ENCODE measurements around the gene RBPMS2.

Gene RBPMS2

DNA sequence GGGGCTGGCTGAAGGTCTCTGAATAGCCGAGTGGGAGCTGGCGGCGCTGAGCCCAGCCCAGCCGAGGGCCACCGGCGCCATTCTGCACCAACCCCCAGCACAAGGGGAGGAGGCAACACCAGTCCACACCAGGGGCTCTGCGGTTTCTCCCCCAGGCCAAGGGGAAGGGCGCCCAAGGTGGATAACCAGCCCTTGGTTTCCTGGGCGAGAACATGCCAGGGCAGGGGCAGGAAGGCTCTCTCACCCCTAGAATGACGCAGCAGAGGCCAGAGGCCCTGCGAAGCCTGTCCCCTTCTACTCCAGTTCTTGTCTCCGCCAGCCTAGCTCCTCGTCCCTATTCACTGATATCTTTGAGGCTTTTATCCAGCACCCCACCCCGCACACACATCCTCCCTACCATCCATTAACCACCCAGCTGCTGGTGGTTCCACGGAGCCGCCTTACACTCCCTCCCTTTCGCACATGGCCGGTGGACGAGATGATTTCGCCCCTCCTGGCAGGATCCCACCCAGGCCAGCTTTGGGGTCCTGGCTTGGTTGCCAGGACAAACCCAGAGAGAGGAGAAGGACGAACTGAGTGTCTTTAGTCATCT, 1.3 kb downstream of the RBPMS2 start:
- Histone ChIP-seq H3K4me3 (peak overlapping the region; percentile 87), H3K27ac (peak overlapping the region; percentile 70 to 91)
- DNase-seq (ENCODE audit: low spot score), result no peak
- TF ChIP-seq, protein P1, sequence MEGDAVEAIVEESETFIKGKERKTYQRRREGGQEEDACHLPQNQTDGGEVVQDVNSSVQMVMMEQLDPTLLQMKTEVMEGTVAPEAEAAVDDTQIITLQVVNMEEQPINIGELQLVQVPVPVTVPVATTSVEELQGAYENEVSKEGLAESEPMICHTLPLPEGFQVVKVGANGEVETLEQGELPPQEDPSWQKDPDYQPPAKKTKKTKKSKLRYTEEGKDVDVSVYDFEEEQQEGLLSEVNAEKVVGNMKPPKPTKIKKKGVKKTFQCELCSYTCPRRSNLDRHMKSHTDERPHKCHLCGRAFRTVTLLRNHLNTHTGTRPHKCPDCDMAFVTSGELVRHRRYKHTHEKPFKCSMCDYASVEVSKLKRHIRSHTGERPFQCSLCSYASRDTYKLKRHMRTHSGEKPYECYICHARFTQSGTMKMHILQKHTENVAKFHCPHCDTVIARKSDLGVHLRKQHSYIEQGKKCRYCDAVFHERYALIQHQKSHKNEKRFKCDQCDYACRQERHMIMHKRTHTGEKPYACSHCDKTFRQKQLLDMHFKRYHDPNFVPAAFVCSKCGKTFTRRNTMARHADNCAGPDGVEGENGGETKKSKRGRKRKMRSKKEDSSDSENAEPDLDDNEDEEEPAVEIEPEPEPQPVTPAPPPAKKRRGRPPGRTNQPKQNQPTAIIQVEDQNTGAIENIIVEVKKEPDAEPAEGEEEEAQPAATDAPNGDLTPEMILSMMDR (IDR thresholded peaks at IDR 0.05), result no peak

DNA sequence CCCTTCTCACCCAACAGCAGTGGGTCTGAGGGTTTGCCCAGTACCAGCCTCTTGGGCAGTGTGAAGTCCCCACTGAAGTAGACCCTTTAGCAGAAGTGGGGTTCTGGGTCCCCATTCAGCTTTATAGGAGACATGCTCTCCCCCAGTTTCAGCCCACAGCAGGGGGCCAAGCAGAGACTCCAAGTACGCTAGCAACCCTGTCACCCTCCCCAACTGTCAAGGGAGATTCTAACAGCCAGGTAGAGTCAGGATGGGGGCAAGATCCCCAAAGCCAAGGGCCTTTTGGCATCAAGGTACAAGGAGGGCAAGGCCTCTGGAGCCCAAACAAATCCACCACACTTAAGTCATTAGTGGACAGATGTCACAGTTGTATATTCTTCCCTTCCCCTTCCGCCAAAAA, 1.8 kb downstream of the RBPMS2 start:
- TF ChIP-seq, protein P1 (IDR thresholded peaks at IDR 0.05), result no peak
- H3K4me3 ChIP-seq, result peak overlapping the region; percentile 87
- no peak for DNase-seq (ENCODE audit: low spot score)
- H3K27ac ChIP-seq, result peak overlapping the region; percentile 70 to 91

DNA sequence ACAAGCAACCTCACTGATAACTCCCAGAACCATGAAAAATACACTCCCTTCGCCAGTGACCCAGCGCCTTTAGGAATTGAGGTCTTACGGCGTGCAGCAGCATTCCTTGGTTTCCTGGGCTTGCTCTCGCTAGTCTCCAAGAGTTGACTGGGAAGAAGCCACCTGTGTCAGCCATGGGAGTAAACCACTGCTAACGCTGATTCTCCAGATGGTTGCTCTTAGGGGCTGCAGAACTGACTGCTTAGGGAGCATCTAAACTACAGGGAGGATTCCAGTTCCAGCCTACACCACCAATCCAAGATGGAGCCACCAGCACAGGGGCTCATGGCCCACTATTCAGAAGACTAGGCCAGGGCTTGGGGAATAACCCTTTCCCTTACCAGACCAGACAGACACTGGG, 2.4 kb downstream of the RBPMS2 start:
- H3K4me3 ChIP-seq, result no peak overlapping the region
- TF ChIP-seq, protein P1 (IDR thresholded peaks at IDR 0.05), result no peak
- DNase-seq (ENCODE audit: low spot score), result no peak
- H3K27ac ChIP-seq, result peak overlapping the region; percentile 70 to 91

DNA sequence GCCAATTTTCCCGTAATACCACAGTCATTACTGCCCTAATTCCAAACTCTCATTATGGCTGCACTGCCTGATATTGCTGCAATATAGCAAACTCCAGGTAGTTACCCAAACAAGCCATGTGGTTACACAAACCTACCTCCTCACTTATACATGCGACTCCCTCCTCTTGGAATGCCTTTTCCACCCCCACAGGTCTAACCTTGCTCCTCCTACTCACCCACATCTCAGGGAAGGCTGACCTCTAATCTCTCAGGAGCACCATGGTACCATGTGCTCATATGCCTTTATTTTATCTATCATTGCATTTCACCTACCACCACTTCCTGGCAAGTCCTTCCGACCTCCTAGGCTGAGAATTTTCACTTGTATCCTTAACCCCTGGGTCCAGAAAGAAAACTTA, 2.9 kb downstream of the RBPMS2 start:
- no peak for DNase-seq (ENCODE audit: low spot score)

DNA sequence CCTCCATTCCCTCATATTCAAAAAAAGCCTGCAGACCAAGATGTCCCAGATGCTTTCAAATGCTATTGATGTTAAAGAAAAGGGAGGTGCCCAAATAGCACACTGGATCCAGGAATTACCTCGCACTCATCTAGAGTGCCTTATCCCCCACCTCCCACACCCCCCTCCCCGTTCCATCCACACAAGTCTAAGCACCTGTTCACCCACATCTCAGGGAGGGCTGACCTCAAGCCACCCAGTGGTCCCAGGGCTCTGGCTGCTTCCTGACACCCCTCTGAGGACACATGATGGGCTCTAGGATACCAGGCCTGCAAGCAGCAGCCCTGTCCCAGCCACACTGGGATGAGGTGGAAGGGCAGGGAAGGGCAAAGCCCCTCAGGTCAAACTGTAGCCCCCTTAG, 4.8 kb downstream of the RBPMS2 start:
- TF ChIP-seq, protein P1 (IDR thresholded peaks at IDR 0.05), result no peak
- DNase-seq (ENCODE audit: low spot score), result no peak
- Histone ChIP-seq H3K4me3 (no peak overlapping the region), H3K27ac (no peak overlapping the region)

More for the DNA sequence above, 2.9 kb downstream of the RBPMS2 start:
- TF ChIP-seq, protein P1 (IDR thresholded peaks at IDR 0.05), result no peak
- Histone ChIP-seq H3K27ac (peak overlapping the region in 1 of 2 donors; percentile 91), H3K4me3 (no peak overlapping the region)

DNA sequence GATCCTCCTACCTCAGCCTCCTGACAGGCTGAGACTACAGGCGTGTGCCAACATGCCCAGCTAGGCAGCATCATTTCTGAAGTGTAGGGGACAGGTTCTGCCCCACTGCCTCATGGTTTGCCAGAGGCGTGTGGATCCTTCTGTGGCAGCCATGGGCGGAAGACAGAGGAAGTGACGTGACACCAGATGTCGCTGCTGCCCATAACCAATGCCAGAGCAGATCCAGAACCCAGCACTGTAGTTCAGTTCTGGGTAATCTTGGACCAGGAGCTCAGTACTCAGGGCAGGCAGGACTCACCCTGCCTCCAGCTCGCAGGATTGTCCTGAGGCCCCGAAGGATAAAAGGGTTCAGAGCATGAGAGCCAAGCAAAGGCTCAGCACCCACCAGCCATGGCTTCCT, 8.2 kb downstream of the RBPMS2 start:
- DNase-seq (ENCODE audit: low spot score), result no peak
- Histone ChIP-seq H3K4me3 (no peak overlapping the region), H3K27ac (peak overlapping the region in 1 of 2 donors; percentile 27)
- TF ChIP-seq, protein P1 (IDR thresholded peaks at IDR 0.05), result no peak

DNA sequence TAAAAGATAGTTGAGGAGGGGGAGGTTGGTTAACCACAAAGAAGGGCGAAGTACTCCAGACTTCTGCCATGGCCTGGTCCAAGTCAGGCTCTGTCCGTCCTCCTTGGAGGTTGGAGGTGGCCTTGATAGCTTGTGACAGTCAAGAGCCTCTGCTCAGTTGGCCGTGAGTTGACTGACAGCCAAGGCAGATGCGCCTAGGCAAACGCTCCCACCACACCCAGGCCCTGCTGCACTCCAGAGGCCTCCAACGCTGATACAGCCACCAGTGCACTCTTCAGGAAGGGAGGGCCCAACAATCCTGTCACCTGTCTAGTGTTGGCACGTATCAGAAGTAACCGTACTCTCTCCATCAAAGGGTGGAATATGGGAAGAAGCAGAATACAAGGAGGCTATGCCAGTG, 9.3 kb downstream of the RBPMS2 start:
- no peak for DNase-seq (ENCODE audit: low spot score)
- TF ChIP-seq, protein P1 (IDR thresholded peaks at IDR 0.05), result no peak
- Histone ChIP-seq H3K27ac (peak overlapping the region in 1 of 2 donors; percentile 0), H3K4me3 (no peak overlapping the region)

Measured in coronary artery (tissue), 2 donors.